GM18505 (cell line): ENCODE measurements around the gene C4orf51.

ENCODE experiments used
- ATAC-seq: cut with Tn5 transposase; IDR thresholded peaks from one replicate; pipeline ENCODE4 v1.9.1; 2021; ENCODE audit not compliant: unreplicated experiment
- POLR2A ChIP-seq: IDR thresholded peaks from 4 replicates; pipeline ENCODE4 v1.6.1; 2011; ENCODE audit warnings: borderline replicate concordance; ENCODE audit not compliant: insufficient read depth, insufficient read length; ENCODE audit errors: extremely low read depth

C4orf51 gene

GRCh38 chr4:145781351-145781750, 101.4 kb downstream of the C4orf51 start:
- TF ChIP-seq POLR2A = no peak
- no peak for ATAC-seq
